LHCN-M2 (cell line): ENCODE results near the gene SHISA5. TPM values are rescaled to one million over a fixed set of nuclear protein-coding genes. Genes with fewer than 3 reads are reported as not detected.
"Not testable (repeated sequence)": the region's sequence is repeated elsewhere in the genome, so short reads cannot be mapped to it uniquely, and the experiment has no call there.

Experiments used
- DNase-seq: peaks from one replicate; pipeline ENCODE4 v3.0.0-alpha.2; 2012; ENCODE audit warnings: low read depth
- total RNA-seq: library from RNA; depleted of rRNA; stranded (reverse); fragments of >200 nt; gene quantifications from 2 replicates; pipeline ENCODE4 v1.2.3, GENCODE V29; 2014

Gene SHISA5
- total RNA-seq, 1 experiment from 2014 or later, result 227 TPM

DNA sequence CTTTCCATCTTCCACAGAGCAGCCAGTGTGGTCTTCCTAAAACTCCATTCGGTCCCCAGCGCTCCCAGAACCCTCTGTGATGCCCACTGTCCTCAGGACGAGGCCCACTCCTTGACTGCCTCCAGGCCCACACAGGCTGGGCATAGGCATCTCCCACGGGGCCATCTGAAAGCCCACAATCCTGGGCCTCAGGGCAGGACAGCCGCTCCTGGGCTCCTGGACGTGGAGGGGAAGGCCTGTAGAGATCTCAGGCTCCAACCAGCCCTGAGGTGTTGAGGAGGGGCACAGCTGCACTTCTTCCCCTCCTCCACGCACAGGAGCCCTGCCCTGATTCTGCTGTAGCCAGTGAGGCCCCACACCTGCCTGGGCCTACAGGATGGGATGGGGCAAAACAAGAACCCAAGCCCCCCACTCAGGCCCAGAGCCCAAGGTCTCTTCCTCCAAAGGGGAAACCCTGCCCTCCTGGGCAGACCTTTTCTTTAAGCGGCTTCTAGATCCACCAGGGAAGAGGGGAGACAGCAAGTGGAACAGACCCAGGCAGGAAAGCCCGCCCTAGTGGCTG, 25.9 kb downstream of the SHISA5 start:
- DNase-seq, result no peak

DNA sequence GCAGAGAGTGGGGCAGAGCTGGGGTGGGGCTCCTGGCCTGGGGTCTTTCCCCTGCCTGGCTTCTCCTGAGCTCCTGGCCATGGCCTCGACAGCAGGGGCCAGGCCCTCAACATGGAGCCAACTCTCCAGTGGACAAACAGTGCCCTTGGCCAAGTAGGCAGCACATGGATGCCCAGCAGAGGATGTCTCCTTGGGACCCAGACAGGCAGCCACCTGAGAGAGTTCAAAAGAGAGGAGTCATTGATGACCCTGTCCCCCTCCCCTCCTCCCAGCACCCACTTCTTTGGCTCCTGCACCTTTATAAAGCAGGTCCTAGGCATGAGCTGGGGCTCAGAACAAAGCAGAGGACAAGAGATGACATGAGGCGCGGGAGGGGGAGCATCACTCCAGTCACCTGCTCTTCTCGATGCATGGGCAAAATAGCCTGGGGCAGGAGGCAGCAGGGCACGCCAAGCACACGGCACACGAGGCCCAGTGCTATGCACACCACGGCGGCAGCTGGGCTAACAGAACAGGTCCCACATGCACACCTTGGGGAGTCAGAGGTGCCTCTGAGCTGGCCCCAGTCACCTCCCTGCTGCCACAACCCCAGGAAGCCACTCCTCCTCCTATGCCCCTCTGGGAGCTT, 27.4 kb downstream of the SHISA5 start:
- no peak for DNase-seq

DNA sequence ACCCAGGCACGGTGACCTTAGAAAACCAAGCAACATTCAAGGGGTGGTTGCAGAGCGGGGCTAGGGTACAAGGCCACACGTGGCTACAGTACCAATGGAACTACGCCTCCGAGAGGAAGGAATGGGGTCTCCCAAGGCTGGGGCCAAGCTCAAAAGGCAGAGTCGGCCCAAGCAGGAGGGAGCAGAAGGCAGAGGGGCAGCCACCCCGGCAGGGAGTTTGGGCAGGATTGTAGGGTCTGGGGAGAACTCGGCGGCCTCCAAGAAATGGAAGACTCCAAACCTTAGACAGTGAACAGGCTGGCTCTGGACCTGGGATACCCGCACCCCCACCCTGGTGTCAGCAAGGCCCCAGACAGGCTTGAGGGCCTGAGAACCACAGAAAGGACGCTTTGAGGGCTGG, 28.8 kb downstream of the SHISA5 start:
- DNase-seq, result no peak

DNA sequence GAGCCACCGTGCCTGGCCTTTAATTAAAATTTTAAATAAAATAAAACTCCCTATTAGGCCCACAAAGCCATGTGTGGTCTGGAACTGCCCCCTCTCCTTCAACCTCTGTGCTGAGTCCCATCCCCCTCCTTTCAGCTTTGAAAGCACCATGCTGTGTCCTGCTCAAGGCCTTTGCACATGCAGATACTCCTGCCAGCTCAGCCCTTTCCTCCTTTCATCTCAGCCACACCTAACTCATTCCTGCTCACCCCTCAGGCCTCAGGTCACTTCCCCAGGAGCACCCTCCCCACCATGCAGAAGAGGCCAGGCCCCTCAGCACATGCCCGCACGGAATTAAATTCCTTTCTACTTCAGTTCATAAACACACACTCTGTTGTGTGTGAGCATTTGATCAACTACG, 29.4 kb downstream of the SHISA5 start:
- no peak for DNase-seq

DNA sequence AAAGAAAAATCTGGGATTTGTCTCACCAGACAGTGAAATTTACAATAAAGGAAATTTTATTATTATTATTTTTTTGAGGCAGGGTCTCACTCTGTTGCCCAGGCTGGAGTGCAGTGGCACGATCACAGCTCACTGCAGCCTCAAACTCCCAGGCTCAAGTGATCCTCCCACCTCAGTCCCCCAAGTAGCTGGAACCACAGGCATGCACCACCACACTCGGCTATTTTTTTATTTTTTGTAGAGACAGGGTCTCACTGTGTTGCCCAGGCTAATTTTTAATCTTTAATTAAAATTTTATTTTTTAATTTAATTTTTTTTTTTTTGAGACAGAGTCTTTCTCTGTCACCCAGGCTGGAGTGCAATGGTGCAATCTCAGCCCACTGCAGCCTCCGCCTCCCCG, 29.9 kb downstream of the SHISA5 start:
- not testable (repeated sequence) for DNase-seq

DNA sequence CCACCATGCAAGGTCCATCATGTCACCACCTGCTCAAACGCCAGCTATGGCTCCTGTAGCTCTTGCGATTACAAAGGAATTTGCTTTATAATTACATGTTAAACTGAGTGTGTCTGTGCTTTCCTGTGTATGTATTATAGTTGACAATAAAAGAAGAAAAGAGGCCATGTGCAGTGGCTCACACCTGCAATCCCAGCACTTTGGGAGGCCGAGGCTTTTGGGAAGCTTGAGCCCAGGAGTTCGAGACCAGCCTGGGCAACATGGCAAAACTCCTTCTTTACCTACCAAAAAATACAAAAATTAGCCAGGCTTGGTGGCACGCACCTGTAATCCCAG, 30.4 kb downstream of the SHISA5 start:
- DNase-seq, result no peak

DNA sequence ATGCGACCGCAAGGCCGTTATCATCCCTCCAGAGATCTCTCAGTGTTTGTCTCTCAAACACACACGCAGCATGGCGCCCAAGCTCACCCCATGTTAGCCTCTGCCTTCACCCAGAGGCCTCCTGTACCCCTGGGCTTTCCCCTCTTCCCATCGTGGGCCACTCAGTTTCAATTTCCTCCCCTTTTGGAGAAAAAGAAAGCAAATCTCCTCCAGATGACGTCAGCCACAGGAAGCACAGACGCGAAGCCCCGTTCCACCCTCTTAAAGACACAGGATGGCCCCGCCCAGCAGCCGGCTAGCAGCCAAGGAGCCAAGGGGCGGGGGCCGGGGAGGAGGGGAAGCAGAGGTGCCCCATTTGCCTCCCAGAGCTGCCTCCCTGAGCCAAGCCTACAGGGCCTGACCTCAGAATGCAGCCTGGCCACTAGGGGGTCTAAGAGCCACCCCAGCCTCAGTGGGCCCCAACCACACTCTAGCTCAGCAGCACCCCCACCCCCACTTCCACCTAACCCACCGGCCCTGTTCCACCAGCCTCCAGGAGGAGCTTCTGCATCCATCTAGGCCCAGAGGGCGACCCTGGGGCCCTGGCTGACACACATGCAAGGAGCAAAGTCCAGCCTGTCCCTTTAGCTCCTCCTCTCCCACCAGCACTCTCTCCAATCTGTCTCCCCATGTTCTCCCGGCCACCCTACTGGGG, 30.9 kb downstream of the SHISA5 start:
- DNase-seq, result peak; percentile 91

DNA sequence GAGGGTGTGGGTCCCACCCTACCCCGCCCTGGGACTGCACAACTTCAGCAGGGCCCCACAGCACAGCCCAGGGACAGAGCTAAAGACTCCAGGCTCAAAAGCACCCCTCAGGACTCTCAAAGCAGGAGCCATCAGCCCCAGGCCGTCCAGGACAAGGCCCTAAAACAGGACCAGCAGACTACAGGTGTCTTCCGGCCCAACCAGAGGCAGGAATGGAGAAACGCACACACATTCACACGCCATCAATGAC, 31.4 kb downstream of the SHISA5 start:
- no peak for DNase-seq

DNA sequence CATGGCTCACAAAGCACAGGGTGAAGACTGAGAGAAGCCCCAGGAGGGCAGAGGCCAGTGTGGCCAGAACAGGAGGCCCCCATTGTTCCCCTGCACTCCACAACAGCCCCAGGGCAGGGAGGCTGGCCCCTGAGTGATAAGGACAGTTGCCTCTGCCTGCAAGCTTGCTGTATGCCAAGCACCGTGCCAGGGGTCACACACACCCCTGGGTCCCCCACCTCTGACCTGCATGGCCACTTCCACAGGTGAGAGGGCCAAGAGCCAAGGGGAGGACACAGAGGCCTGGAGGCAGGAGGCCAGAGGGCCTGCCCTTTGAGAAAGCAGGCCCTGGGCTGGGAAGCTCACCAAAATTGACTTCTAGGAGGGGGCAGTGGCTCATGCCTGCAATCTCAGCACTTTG, 33.7 kb downstream of the SHISA5 start:
- no peak for DNase-seq

DNA sequence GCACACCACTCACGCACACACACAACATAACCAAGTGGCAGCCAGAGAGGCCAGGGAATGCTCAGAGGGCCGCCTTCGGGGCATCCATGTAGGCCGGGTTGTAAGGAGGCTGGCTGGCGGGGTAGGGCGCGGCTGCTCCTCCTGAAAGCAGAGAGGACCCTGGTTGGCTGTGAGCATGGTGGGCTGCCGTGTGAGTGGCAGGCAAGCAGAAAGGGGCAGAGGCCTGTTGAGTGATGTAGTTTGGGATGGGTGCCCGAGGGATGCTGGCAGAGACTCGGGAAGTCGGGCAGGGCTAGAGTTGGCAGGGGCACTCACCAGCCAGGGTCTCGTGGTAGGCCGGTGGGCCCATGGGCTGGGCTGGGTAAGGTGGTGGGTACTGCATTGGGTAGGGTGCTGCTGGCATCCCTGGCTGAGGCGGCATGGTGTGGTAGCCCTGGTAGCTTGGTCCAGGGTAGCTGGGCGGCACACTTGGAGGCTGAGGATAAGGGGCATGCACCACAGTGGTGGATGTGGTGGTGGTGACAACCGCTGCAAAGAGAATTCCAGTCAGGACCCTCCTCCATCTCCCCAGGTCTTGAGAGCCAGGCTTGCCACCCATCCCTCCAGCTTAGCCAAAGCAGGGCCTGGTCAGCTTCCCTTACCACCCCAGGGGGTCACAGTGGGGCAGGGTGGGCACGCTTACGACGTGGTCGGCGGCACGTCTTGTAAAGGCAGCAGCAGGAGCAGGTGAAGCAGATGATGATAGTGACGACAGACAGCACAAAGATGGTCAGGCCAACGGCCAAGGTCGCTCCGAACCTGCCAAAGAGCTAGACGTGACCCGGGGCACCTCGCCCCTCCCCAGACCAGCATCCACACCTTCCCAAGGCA, 34.7 kb downstream of the SHISA5 start:
- no peak for DNase-seq

DNA sequence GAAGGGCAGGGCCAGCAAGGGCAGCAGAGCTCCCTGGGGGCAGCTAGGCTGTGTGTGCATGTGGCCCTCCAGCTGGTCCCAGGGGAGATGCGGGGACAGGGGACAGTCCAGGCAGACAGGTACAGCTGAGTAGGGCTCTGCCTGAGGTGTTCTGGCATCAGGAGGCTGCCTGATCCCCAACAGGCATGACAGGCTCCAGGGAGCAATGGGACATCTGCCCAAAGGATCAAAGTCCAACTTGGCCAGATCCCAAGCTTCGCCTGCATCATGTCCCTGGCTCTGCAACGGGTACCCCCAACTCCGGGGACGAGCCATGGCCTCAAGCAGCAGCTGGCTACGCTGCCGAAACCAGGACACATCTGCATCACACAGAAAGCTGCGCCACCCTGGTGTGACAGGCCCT, 35.6 kb downstream of the SHISA5 start:
- no peak for DNase-seq

DNA sequence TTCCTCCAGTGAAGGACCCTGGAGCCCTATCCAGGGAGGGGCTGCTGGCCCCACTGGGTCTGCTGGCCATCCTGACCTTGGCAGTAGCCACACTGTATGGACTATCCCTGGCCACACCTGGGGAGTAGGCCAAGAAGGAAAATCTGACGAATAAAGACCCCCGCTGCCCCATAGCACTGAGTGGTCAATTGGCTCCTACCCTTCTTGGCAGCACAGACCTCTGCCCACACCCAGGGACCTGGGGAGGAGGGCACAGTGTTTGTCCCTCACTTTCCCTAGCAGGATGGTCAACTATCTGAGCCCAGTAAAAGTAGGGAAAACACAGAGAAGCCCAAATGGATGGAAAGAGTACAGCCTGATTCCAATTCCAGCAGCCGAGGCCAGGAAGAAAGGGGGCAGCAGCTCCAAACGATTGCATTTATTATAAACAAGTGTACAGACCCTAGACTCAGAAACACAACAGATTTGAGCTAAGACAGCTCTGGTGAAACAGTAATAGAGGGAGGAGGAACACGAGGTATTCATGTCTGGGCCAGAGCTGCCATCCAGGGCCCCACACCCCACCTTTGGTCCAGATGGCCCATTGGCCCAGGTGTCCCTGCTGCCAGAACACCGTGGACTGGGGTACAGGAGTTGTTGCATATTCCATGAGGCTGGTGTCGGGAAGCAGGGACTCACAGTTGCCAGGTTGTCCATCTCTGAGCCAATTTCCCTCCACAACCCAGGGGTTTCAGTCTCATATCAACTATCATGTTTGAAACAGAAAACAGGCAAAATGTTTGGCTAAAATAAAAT, 36.3 kb downstream of the SHISA5 start:
- DNase-seq, result no peak

DNA sequence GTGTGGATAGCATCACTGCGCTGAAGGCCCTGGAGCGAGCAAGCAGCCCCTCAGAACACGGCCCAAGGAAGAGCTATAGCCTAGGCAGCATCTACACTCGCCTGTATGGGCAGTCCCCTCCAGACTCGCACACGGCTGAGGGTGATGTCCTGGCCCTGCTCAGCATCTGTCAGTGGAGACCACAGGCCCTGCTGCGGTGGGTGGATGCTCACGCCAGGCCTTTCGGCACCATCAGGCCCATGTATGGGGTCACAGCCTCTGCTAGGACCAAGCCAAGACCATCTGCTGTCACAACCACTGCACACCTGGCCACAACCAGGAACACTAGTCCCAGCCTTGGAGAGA, 36.9 kb downstream of the SHISA5 start:
- DNase-seq, result no peak

DNA sequence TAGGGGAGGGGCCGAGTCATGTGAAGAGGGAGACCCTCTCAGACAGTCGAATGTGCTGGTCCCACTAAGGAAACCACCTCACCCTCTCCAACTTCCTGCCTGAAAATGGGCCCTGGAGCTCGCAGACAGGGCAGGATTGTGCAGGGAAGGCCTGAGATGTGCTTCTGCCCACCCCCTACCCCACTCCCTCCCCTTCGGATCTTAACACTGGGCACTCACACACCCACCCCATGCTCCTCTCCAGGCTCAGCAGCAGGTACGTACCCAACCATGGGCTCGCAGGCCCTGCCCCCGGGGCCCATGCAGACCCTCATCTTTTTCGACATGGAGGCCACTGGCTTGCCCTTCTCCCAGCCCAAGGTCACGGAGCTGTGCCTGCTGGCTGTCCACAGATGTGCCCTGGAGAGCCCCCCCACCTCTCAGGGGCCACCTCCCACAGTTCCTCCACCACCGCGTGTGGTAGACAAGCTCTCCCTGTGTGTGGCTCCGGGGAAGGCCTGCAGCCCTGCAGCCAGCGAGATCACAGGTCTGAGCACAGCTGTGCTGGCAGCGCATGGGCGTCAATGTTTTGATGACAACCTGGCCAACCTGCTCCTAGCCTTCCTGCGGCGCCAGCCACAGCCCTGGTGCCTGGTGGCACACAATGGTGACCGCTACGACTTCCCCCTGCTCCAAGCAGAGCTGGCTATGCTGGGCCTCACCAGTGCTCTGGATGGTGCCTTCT, 37.4 kb downstream of the SHISA5 start:
- peak; percentile 25 for DNase-seq

DNA sequence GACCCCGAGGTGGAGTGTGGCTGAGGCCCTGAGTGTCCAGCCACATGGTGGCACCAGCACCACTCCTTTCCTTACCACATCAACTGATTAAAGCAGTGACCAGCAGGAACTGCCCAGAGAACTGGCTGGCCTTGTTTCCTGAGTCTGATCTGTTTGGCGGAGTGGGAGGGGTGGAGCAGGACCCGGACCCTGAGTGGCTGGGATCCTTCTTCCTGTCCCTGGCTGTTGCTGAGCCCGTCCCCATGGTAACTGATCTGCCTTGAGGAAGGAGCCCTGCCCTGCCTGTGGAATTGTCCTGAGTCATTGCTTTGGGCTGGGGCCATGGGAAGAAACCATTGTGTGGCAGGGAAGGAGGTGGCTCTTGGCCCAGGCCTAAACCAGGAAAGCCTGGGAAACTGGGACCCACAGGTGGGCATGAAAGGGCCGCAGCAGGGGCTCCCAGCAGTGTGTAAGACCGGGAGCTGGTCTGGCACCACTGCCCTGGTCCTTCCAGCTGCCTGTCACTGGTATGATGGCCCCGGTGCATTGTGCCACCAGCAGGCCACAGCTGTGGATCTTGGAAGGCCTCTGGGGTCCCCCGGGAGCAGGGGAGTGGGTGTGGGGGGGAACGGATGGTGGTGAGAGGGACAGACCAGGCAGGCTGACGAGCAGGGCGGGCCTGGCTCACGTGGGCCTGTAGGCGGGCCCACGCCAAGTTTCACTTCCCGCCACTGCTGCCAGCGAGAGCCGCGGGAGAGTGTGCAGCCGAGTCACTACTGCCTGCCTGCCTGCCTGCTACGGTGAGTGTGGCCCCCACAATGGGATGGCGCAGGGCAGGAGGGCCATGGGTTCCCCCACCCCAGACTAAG, 38.2 kb downstream of the SHISA5 start:
- peak; percentile 100 for DNase-seq

DNA sequence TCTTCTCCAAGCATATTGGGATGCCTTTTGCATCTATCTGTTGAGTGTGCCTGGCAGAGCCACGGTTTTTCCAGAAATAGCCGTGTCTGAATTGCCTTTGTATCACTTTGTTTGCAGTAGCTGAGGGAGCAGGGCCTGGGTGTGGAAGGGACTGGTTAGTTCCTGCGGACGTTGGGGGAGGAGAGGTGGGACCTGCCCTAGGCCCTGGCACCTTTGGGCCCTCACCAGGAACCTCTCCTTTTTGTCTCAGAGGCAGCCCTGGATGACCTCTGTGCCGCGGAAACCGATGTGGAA, 38.8 kb downstream of the SHISA5 start:
- no peak for DNase-seq

DNA sequence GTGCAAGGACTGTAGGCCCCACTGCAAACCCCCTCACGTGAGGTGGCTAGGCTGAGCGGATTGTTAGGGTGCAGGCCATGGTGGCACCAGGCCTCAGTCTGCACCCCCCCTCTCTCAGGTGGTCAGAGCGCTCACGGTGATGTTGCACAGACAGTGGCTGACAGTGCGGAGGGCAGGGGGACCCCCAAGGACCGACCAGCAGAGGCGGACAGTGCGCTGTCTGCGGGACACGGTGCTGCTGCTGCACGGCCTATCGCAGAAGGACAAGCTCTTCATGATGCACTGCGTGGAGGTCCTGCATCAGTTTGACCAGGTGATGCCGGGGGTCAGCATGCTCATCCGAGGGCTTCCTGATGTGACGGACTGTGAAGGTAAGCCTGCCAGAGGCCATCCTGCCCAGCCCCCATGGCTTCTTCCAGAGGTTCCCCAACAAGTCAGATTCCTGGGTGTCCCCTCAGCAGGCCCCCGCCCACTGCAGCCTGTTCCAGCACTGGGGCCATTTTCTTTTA, 39.2 kb downstream of the SHISA5 start:
- no peak for DNase-seq

DNA sequence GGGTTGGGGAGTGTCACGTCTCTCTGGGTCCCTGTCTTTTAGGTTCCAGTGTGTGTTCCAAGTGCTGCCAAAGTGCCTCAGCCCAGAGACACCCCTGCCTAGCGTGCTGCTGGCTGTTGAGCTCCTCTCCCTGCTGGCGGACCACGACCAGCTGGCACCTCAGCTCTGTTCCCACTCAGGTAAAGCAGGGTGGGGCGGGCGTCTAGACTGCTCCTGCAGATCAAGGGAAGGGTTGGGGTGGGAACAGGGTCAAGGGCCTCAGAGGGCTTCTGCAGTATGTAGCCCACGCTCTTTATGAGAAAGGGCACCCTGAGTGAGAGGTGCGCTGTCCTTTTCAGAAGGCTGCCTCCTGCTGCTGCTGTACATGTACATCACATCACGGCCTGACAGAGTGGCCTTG, 40.3 kb downstream of the SHISA5 start:
- no peak for DNase-seq

DNA sequence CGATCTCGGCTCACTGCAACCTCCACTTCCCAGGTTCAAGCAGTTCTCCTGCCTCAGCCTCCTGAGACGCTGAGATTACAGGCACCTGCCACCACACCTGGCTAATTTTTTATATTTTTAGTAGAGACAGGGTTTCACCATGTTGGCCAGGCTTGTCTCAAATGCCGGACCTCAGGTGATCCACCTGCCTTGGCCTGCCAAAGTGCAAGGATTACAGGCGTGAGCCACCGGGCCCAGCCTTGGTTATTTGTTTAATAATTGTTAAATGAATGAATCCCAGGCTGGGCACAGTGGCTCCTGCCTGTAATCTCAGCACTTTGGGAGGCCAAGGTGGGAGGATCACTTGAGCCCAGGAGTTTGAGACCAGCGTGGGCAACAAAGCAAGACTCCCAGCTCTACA, 42.2 kb downstream of the SHISA5 start:
- not testable (repeated sequence) for DNase-seq

DNA sequence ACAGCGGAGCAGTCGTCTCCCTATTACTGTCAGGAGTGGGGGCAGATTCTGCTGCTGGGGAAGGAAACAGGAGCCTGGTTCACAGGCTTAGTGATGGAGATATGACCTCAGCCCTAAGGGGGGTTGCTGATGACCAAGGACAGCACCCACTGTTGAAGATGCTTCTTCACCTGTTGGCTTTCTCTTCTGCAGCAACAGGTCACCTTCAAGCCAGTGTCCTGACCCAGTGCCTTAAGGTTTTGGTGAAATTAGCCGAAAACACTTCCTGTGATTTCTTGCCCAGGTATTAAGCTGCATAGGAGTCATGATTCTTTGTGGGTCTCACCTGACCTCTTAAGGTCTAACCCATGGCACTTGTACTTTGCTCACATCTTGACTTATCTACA, 43.5 kb downstream of the SHISA5 start:
- DNase-seq, result no peak
